Measurements from ENCODE around the gene TFCP2. TPM values are rescaled to one million over a fixed set of nuclear protein-coding genes. Genes with fewer than 3 reads are reported as not detected.
A peak's percentile ranks its signal among the peaks of the same experiment; 100 is the strongest.

The TFCP2 gene
- total RNA-seq, 4 donors from 2014 or later: 15.0 to 24.2 (median 18.8) TPM

DNA sequence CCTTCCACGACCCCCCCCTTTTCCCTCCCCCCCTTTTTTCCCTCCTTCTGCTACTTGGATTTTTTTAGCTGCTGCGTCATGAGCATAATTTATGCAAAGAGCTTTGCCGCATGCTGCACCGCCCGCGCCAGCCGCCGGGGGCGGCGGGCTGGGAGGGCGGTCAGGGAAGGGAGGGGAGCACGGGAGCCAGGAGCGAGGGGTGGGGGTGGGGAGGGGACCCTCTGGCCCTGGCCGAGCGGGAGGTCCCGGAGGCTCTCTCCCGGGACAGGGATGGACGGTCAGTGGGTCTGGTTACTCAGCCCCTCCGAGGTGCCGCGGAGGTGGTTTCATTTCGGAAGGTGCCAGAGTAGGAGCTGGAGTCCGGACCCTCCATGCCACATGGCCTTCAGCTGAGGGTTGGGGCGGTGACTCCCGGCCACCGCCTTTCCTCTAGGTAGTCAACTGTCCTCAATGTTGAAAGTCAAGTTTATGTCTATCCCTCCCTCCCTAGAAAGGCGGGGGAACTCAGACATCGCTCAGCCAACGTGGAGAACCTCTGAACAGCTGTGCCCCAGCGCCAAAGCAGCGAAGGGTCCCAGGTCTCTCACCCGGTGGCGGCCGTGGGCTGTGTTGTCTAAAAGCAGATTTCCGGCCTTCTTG, 45.2 kb upstream of the TFCP2 start, which contains the start of gene POU6F1:
Gene POU6F1 (minus strand): TSS at position 95 of the 639 bp plus-strand sequence. CDS start 11,226 bp downstream, outside the sequence.
- peak; percentile 81 to 85 for DNase-seq (ENCODE audit: low spot score in 2 of 2)
- Histone ChIP-seq H3K9me3 (no peaks in the 10 kb centered on the region), H3K4me1 (peaks cover 22% of the 10 kb centered on the region), H3K27me3 (no peaks in the 10 kb centered on the region), H3K27ac (peak within 1 kb of the TSS; percentile 99), H3K4me3 (peak within 1 kb of the TSS; percentile 96), H3K36me3 (no peaks in the 10 kb centered on the region)
- under 1% methylated on average over 32 of the region's 35 CpGs for whole genome bisulfite sequencing
- TF ChIP-seq POLR2A (IDR thresholded peaks at IDR 0.05) (peak in 1 of 2 donors; percentile 16), POLR2AphosphoS5 (IDR thresholded peaks at IDR 0.05) (peak in 1 of 3 donors; percentile 61), EP300 (IDR thresholded peaks at IDR 0.05) (no peak)
- TF ChIP-seq, protein P1, sequence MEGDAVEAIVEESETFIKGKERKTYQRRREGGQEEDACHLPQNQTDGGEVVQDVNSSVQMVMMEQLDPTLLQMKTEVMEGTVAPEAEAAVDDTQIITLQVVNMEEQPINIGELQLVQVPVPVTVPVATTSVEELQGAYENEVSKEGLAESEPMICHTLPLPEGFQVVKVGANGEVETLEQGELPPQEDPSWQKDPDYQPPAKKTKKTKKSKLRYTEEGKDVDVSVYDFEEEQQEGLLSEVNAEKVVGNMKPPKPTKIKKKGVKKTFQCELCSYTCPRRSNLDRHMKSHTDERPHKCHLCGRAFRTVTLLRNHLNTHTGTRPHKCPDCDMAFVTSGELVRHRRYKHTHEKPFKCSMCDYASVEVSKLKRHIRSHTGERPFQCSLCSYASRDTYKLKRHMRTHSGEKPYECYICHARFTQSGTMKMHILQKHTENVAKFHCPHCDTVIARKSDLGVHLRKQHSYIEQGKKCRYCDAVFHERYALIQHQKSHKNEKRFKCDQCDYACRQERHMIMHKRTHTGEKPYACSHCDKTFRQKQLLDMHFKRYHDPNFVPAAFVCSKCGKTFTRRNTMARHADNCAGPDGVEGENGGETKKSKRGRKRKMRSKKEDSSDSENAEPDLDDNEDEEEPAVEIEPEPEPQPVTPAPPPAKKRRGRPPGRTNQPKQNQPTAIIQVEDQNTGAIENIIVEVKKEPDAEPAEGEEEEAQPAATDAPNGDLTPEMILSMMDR (IDR thresholded peaks at IDR 0.05): peak; percentile 57 to 80

GRCh38 chr12:51217133-51217967, 44.4 kb upstream of the TFCP2 start:
- Histone ChIP-seq H3K36me3 (no peaks in the 10 kb centered on the region), H3K27ac (peak overlapping the region; percentile 99), H3K4me1 (peaks cover 22% of the 10 kb centered on the region), H3K27me3 (no peaks in the 10 kb centered on the region), H3K9me3 (no peaks in the 10 kb centered on the region), H3K4me3 (peak overlapping the region; percentile 96)
- TF ChIP-seq, protein P1 (IDR thresholded peaks at IDR 0.05): peak; percentile 9 to 21
- TF ChIP-seq POLR2AphosphoS5 (IDR thresholded peaks at IDR 0.05): no peak
- DNase-seq (ENCODE audit: low spot score in 2 of 2): peak; percentile 81 to 84
- WGBS: under 1% methylated on average over 44 of the region's 81 CpGs

GRCh38 chr12:51216642-51217041, 43.7 kb upstream of the TFCP2 start:
- TF ChIP-seq POLR2A (IDR thresholded peaks at IDR 0.05) (no peak), POLR2AphosphoS5 (IDR thresholded peaks at IDR 0.05) (no peak)
- TF ChIP-seq, protein P1 (IDR thresholded peaks at IDR 0.05): no peak
- H3K36me3 ChIP-seq: no peaks in the 10 kb centered on the region
- 19% methylated on average over 7 of the region's 7 CpGs for WGBS
- peaks cover 22% of the 10 kb centered on the region for H3K4me1 ChIP-seq
- H3K4me3 ChIP-seq: peak overlapping the region; percentile 96
- no peak for DNase-seq (ENCODE audit: low spot score in 2 of 2)
- H3K9me3 ChIP-seq: no peaks in the 10 kb centered on the region
- peak overlapping the region; percentile 99 for H3K27ac ChIP-seq
- H3K27me3 ChIP-seq: no peaks in the 10 kb centered on the region

GRCh38 chr12:51214895-51215294, 42.0 kb upstream of the TFCP2 start:
- H3K9me3 ChIP-seq: no peaks in the 10 kb centered on the region
- TF ChIP-seq EP300 (IDR thresholded peaks at IDR 0.05) (no peak), POLR2A (IDR thresholded peaks at IDR 0.05) (no peak), POLR2AphosphoS5 (IDR thresholded peaks at IDR 0.05) (no peak)
- TF ChIP-seq, protein P1 (IDR thresholded peaks at IDR 0.05): no peak
- DNase-seq (ENCODE audit: low spot score in 2 of 2): no peak
- no peak overlapping the region for H3K27ac ChIP-seq
- H3K4me1 ChIP-seq: peaks cover 22% of the 10 kb centered on the region
- no peaks in the 10 kb centered on the region for H3K36me3 ChIP-seq
- H3K27me3 ChIP-seq: no peaks in the 10 kb centered on the region
- H3K4me3 ChIP-seq: no peak overlapping the region
- WGBS: 90% methylated on average over 5 of the region's 5 CpGs

Measured in suprapubic skin (tissue), 4 donors.